NCI-H69 (cell line): Measurements from ENCODE around the gene EMX2.

Source experiments
- DNase-seq: peaks from one replicate; lab custom pipeline; 2025; lab: John Stamatoyannopoulos, UW

The EMX2 gene

GRCh38 chr10:117544711-117545140 lies 2.2 kb downstream of the EMX2 start:
- peak; percentile 42 for DNase-seq

GRCh38 chr10:117545141-117546019 lies 2.8 kb downstream of the EMX2 start:
- DNase-seq: peak; percentile 59

DNA sequence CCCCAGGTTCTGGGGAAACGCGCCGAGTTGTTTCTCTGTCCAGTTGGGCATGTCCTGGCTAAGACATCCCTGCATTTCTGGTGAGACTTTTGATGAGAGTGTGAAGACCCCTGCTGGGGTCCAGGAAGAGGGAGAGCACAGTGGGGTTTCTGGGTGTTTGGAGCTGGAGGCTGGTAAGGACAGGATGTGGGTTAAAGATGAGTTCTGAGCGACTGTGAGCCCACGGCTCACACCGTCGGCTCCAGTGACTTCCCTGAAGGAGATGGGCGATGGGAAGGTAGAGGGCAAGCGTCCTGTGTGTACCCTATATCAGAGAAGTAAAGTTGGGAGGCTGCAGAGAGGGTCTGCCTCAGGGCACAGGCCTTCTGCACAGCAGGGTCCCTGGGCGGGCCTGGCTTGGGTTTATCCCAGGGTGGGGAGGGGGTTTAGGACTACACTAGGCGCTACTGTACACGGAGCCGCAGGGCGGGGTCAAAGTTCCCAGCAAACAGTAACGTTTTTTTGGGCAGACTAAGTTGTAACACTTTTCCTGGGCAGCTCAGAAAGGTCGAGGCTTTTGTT lies 3.6 kb downstream of the EMX2 start:
- no peak for DNase-seq

GRCh38 chr10:117546581-117547015 lies 4.1 kb downstream of the EMX2 start:
- no peak for DNase-seq

DNA sequence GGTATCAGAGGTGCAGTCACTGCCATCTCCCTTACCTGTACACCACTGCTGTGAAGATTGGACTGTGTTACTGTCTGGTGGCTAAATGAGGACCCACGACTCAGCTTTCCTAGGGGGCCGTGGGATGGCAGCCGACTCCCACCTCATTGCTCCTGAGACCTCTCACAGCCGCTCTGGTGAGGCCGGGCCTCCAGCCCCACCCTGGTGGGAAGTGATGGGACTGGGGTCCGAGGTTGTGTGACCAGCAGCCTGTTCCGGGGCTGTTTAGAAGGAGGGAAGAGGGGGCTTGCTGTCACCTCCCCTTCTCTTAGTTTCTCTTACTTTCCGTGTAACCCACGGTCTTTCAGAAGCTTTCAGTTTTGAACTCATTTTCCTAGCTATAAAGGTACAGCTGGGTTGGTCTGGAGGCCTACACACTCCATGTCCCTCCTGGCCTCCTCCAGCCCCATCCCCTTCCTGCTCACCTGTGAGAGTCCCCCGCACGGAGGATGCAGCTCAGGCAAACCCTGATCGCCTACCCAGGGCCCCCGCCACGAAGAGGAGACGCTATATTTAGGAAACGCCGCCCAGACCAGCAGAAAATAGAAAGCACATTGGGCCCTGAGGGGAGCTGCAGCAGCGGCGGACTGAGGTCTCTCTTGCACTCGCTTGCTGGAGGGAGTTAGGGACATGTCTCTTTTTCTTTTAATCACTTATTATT lies 4.6 kb downstream of the EMX2 start:
- no peak for DNase-seq

- DNase-seq: no peak
Observed at GRCh38 chr10:117547716-117548668, 5.4 kb downstream of the EMX2 start.

- no peak for DNase-seq
Observed at GRCh38 chr10:117549100-117549585, 6.6 kb downstream of the EMX2 start.

GRCh38 chr10:117550076-117550475 lies 7.5 kb downstream of the EMX2 start:
- no peak for DNase-seq

DNA sequence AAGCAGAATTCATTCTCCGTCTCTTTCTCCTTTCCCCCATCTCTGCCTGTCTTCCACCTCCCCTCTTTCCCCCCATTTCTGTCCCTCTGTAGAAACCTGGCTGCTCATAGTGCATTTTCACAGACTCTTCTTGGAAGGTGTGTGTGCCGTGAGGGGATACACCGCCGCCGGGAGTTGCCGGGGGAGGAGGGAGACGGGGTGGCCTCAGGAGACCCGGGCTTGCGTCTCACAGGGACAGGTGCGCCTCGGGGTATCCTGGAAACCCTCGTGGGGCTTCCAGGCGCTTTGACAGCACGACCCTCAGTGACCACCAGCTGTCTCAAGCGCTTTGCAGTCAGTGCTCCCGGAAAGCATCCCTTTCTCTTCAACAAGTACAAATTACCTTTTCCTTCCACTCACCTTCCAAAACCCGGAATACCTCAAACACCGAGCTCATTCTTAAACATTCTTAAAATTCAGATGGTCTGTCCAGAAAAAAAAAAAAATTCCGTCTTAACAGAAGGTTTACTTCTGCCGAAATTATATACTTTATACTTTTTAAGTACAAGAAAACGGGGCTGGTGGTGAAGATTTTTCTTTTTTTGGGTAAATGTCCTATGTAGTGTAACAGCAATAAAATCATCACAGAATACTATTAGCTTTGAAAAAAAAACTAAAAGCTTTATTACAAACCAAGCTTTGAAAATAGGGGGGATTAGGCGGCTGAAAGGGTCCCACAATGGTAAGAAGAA lies 8.2 kb downstream of the EMX2 start:
- no peak for DNase-seq

DNA sequence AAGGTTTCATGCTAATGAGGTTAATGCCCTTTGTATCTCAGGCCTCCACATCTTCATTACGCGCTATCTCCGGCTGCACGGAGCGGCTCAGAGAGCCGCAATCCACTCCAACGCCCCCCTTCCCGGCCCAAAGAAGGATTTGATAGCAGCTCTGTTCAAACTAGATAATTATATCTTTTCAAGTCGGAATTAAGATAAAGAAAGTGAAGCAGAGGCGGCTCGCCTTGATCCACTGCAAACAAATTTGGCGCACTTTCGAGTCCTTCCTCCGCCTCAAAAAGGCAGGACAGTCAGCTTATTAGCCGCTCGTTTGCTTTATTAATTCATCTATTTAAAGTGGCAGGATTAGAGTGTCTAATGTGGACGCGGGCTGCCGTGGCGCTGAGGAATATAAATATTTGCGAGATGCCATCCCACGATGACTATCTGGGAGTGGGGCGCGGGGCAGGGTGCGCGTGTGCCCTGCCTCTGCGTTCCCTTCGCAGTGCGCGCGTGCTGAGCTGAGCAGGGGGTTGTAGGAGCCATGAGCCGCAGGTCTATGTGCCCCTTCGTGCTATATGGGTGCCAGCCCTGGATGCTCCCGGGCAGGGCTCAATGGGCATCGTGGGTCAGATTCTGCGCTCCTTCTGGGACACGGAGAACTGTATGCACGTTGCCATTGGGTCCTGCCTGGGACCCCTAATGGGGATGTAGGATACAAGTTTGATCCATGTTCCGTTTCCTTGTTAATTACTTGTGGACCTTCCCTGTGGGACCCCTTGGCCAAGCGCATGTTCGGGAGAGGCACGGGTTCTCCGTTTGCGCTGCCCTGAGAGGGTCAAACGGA lies 9.0 kb downstream of the EMX2 start:
- no peak for DNase-seq

- no peak for DNase-seq
Observed at GRCh38 chr10:117552156-117552631, 9.6 kb downstream of the EMX2 start.

DNA sequence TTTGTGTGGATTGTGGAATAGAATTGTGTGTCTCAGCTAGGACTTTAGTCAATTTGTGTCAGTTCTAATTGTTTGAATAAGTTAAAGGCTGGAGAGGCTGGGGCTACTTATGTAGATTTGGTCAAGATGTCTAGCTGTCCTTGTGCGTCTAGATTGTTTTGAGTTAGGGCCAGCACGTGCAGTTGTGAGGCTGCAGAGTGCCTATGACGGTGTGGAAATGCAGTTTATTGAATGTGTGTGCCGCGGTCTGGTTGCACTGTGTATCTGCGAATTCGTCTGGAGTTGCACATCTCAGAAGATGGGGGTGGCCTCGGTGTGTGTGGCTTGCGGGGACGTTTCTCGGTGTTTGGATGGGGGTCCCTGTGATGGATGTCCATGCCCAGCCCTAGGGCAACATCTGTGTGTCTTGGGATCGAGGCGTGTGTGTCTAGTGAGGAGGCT lies 10.2 kb downstream of the EMX2 start:
- no peak for DNase-seq

DNA sequence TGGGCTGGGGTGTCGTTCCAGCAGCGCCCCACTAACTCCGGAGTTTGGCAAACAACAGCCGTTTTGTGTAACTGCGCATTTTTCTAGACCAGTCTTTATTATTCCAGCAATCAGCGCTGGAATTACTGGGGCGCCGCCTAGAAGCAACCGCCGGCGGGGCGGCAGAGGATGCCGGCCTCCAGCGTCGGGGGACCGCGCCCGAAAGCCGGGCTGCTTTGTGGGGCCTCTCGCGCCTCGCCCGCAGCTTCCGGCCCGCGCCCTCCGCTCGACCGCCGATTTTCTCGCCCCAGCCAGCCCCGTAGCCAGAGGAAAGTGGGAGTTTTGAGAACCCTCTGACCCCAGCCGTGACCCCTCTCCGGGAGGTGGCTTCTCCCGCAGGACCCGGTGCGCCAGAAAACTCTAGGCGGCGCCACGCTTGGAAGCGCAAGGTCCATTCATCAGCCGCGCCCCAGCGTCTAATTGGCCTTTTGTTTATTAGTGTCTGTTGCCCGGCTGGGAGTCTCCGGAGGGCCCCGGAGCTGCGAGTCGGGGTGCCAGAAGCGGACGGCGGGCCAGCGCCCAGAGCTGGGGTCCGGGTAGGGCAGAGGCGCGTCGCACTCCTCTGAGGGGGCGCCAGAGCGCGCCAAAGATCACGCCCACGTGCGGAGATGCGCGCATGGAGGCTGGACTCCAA lies 10.7 kb downstream of the EMX2 start:
- no peak for DNase-seq

GRCh38 chr10:117553815-117554172 lies 11.2 kb downstream of the EMX2 start:
- no peak for DNase-seq

GRCh38 chr10:117554241-117554814 lies 11.8 kb downstream of the EMX2 start:
- peak; percentile 79 for DNase-seq

GRCh38 chr10:117555017-117555416 lies 12.5 kb downstream of the EMX2 start:
- no peak for DNase-seq

DNA sequence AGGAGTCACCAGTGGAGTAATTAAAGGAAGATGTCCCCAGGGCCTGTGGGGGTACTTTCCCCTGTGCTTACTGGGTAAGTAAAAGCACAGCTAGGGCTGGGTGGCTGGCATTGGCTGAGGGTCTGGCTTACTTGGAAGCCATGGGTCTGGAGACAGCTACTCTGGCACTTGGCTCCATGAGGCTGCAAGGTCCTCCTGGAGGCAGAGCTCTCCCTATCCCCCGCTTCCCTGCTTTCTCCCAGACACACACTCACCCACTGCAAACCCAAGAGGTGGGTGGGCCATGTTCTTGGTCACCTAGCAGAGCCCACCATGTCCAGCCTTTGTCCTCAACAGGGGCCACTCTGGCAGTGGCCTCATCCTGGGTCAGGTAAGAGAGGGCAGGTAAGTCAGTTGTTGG lies 13.3 kb downstream of the EMX2 start:
- DNase-seq: no peak

GRCh38 chr10:117556356-117556755 lies 13.8 kb downstream of the EMX2 start:
- no peak for DNase-seq

DNA sequence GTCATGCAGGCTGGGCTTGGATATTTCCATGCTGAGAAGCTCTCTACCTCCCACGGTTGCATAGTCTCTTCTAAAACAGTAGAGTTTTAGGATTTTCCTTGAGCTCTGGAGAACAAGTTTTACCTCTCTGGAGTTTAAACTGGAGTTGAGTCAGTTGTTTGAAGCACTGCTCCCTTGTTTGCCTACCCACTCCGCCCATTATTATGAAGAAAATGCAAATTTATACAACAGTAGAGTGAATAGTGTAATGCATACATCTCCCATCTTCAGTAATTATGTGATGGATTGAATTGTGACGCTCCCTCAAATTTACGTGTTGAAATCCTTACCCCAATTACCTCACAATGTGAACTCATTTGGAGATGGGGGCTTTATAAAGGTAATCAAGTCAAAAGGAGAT lies 17.2 kb downstream of the EMX2 start:
- no peak for DNase-seq
